CD4-positive, alpha-beta T cell treated with Interleukin-15 for 1 hour (primary cell): Measurements from ENCODE around the gene SCG5.

ENCODE experiments used
- DNase-seq: peaks from one replicate; pipeline ENCODE4 v3.0.0-alpha.2; 2020

SCG5 gene

GRCh38 chr15:32659340-32660155 lies 18.0 kb downstream of the SCG5 start:
- DNase-seq, result no peak

- DNase-seq, result no peak
Measured at GRCh38 chr15:32663671-32664070, 22.2 kb downstream of the SCG5 start.

- DNase-seq, result no peak
Measured at GRCh38 chr15:32664796-32665195, 23.3 kb downstream of the SCG5 start.

- DNase-seq, result no peak
Measured at GRCh38 chr15:32667321-32667720, 25.8 kb downstream of the SCG5 start.

GRCh38 chr15:32668942-32669341 lies 27.4 kb downstream of the SCG5 start:
- DNase-seq, result no peak

GRCh38 chr15:32669896-32670611 lies 28.5 kb downstream of the SCG5 start:
- no peak for DNase-seq

GRCh38 chr15:32670623-32671022 lies 29.1 kb downstream of the SCG5 start:
- no peak for DNase-seq

GRCh38 chr15:32671339-32672325 lies 30.1 kb downstream of the SCG5 start:
- no peak for DNase-seq

GRCh38 chr15:32674681-32675080 lies 33.2 kb downstream of the SCG5 start:
- no peak for DNase-seq

GRCh38 chr15:32675466-32675865 lies 34.0 kb downstream of the SCG5 start:
- no peak for DNase-seq

- no peak for DNase-seq
Measured at GRCh38 chr15:32676169-32676568, 34.7 kb downstream of the SCG5 start.

GRCh38 chr15:32677238-32677750 lies 35.8 kb downstream of the SCG5 start:
- DNase-seq, result no peak

- DNase-seq, result no peak
Measured at GRCh38 chr15:32679298-32679690, 37.8 kb downstream of the SCG5 start.

GRCh38 chr15:32682569-32682968 lies 41.1 kb downstream of the SCG5 start:
- no peak for DNase-seq

- no peak for DNase-seq
Measured at GRCh38 chr15:32682977-32683630, 41.6 kb downstream of the SCG5 start.

- no peak for DNase-seq
Measured at GRCh38 chr15:32683906-32684584, 42.5 kb downstream of the SCG5 start.

GRCh38 chr15:32685576-32685975 lies 44.1 kb downstream of the SCG5 start:
- DNase-seq, result no peak

- no peak for DNase-seq
Measured at GRCh38 chr15:32687556-32687955, 46.0 kb downstream of the SCG5 start.

GRCh38 chr15:32688151-32688639 lies 46.7 kb downstream of the SCG5 start:
- DNase-seq, result no peak

- DNase-seq, result no peak
Measured at GRCh38 chr15:32690941-32691688, 49.6 kb downstream of the SCG5 start.

GRCh38 chr15:32691689-32692038 lies 50.2 kb downstream of the SCG5 start:
- DNase-seq, result no peak
